Left lung (tissue), 10 donors: ENCODE data around the gene PLB1. TPM values are rescaled to one million over a fixed set of nuclear protein-coding genes. Genes with fewer than 3 reads are reported as not detected.

Experiments used
- ATAC-seq: fragments of 200-7000 bp; cut with Tn5 transposase; one replicate; pipeline ENCODE4 v1.9.1; 2020; ENCODE audit warnings: moderate library complexity
- DNase-seq, 4 donors: peaks; one replicate each; pipeline ENCODE4 v3.0.0-alpha.2; 2013 to 2020
- H3K27ac ChIP-seq, 2 donors: fragments of 200-600 bp; sonication (generic) in 1 of 2; one replicate each; pipeline versions ENCODE4 v1.5.0 to v1.8.0; 2020 to 2021
- H3K27me3 ChIP-seq, 2 donors: fragments of 200-600 bp; sonication (generic) in 1 of 2; one replicate each; pipeline versions ENCODE4 v1.5.0 to v1.8.0; 2020 to 2021
- H3K36me3 ChIP-seq, 2 donors: fragments of 200-600 bp; sonication (generic) in 1 of 2; one replicate each; pipeline versions ENCODE4 v1.5.0 to v1.8.0; 2020 to 2021
- H3K4me1 ChIP-seq, 2 donors: fragments of 200-600 bp; one replicate each; pipeline ENCODE4 v1.8.0; 2021
- H3K4me3 ChIP-seq, 2 donors: fragments of 200-600 bp; sonication (generic) in 1 of 2; one replicate each; pipeline versions ENCODE4 v1.5.0 to v1.8.0; 2020 to 2021; ENCODE audit warnings: mild to moderate bottlenecking in 1 of 2
- H3K9me3 ChIP-seq, 2 donors: fragments of 200-600 bp; sonication (generic) in 1 of 2; one replicate each; pipeline versions ENCODE4 v1.5.0 to v1.8.0; 2020 to 2021
- CTCF ChIP-seq, 2 donors: fragments of 200-600 bp; sonication (generic) in 1 of 2; IDR thresholded peaks; one replicate each; pipeline versions ENCODE4 v1.5.0 to v1.8.0; 2021; ENCODE audit warnings: antibody characterized with exemption in 2 of 2
- intact Hi-C, 2 donors: fragments of 100-400 bp; cut with DNase I; formaldehyde crosslinking; loops; one replicate each; pipeline versions ENCODE4 v1.11.2 to v1.14.2; 2022
- polyA plus RNA-seq, 6 donors: library from polyadenylated mRNA; unstranded; fragments of 120-200 nt; gene quantifications; one replicate each; pipeline ENCODE4 v1.2.1, GENCODE V29; 2013; ENCODE audit not compliant: insufficient read length in 6 of 6
- total RNA-seq, 2 donors: library from RNA; stranded (reverse); fragmentation: NEBNext Ultra II Directional; extraction: Animal tissue kit (Norgen Biotek cat#: 25700); gene quantifications; one replicate each; pipeline ENCODE4 v1.2.1, GENCODE V29; 2021
- donor health status: DM: no; HTN: yes; CAD: no.
- donor health status: DM: no; HTN: no; CAD: no.

PLB1 gene
- total and polyA plus RNA-seq, 8 donors = 0.94 to 6.8 (median 1.9) TPM

GRCh38 chr2:28513097-28513496 is 17.2 kb downstream of the PLB1 start:
- ATAC-seq (no peak), DNase-seq (no peak)
- peaks cover 0 to 7% of the 10 kb centered on the region in 2 donors for H3K9me3 ChIP-seq
- no peak for TF ChIP-seq CTCF (IDR thresholded peaks at IDR 0.05)
- no peak overlapping the region for H3K4me3 ChIP-seq
- H3K4me1 ChIP-seq = no peaks in the 10 kb centered on the region
- no peak overlapping the region for H3K27ac ChIP-seq
- peaks cover 0 to 21% of the 10 kb centered on the region in 2 donors for H3K27me3 ChIP-seq
- no peaks in the 10 kb centered on the region for H3K36me3 ChIP-seq
- intact Hi-C loops = no loop called here

- ATAC-seq (no peak), DNase-seq (no peak)
- no peaks in the 10 kb centered on the region for H3K36me3 ChIP-seq
- intact Hi-C loops = no loop called here
- no peak for TF ChIP-seq CTCF (IDR thresholded peaks at IDR 0.05)
- H3K27me3 ChIP-seq = peaks cover 0 to 36% of the 10 kb centered on the region in 2 donors
- no peak overlapping the region for H3K27ac ChIP-seq
- H3K9me3 ChIP-seq = peaks cover 0 to 7% of the 10 kb centered on the region in 2 donors
- H3K4me3 ChIP-seq = no peak overlapping the region
- H3K4me1 ChIP-seq = no peaks in the 10 kb centered on the region
These were observed 19.4 kb downstream of the PLB1 start for GRCh38 chr2:28515176-28515751.

- Histone ChIP-seq H3K27ac (no peak overlapping the region), H3K36me3 (no peaks in the 10 kb centered on the region)
- no peak for ATAC-seq
These were observed 20.6 kb downstream of the PLB1 start for GRCh38 chr2:28516430-28516829.

GRCh38 chr2:28516950-28517349 is 21.1 kb downstream of the PLB1 start:
- H3K9me3 ChIP-seq = peaks cover 0 to 5% of the 10 kb centered on the region in 2 donors
- no peak overlapping the region for H3K27ac ChIP-seq
- H3K27me3 ChIP-seq = peaks cover 0 to 45% of the 10 kb centered on the region in 2 donors
- H3K4me1 ChIP-seq = no peaks in the 10 kb centered on the region
- intact Hi-C loops = no loop called here
- ATAC-seq (no peak), DNase-seq (no peak)
- no peaks in the 10 kb centered on the region for H3K36me3 ChIP-seq
- H3K4me3 ChIP-seq = no peak overlapping the region
- no peak for TF ChIP-seq CTCF (IDR thresholded peaks at IDR 0.05)

More at GRCh38 chr2:28516430-28516829, 20.6 kb downstream of the PLB1 start:
- no peak overlapping the region for H3K4me3 ChIP-seq
- peaks cover 0 to 7% of the 10 kb centered on the region in 2 donors for H3K9me3 ChIP-seq
- H3K27me3 ChIP-seq = peaks cover 0 to 41% of the 10 kb centered on the region in 2 donors
- H3K4me1 ChIP-seq = no peaks in the 10 kb centered on the region
- TF ChIP-seq CTCF (IDR thresholded peaks at IDR 0.05) = no peak
- DNase-seq = no peak
- intact Hi-C loops = no loop called here

- Histone ChIP-seq H3K27me3 (peaks cover 0 to 72% of the 10 kb centered on the region in 2 donors), H3K36me3 (no peaks in the 10 kb centered on the region), H3K4me3 (no peak overlapping the region), H3K4me1 (no peaks in the 10 kb centered on the region), H3K27ac (no peak overlapping the region), H3K9me3 (no peaks in the 10 kb centered on the region)
- no peak for TF ChIP-seq CTCF (IDR thresholded peaks at IDR 0.05)
- intact Hi-C loops = no loop called here
- DNase-seq (no peak), ATAC-seq (peak; percentile 18)
These were observed 25.8 kb downstream of the PLB1 start for GRCh38 chr2:28521663-28522062.
